ENCODE measurements around the gene FEM1B.

FEM1B gene

DNA sequence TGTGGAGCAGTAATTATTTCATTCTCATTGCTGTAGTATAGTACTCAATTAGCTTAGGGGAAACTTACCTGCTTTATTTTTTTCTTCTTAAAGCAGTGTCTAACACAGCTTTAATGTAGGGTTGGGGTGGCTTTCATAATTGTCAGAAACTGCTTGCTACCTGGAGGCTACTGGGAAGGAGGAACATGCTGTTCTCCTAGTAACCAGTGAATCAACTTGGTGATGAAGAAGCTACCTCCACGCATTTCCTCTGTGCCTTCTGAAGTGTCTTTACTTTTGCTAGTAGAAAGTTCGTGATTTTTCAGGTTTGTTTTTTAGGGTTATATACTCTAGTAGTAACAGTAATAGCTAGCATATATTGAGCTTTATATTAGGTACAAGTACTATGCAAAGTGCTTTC is 11.5 kb downstream of the FEM1B start:
- no peak for DNase-seq

GRCh38 chr15:68289621-68290352 is 12.2 kb downstream of the FEM1B start:
- DNase-seq, result no peak

DNA sequence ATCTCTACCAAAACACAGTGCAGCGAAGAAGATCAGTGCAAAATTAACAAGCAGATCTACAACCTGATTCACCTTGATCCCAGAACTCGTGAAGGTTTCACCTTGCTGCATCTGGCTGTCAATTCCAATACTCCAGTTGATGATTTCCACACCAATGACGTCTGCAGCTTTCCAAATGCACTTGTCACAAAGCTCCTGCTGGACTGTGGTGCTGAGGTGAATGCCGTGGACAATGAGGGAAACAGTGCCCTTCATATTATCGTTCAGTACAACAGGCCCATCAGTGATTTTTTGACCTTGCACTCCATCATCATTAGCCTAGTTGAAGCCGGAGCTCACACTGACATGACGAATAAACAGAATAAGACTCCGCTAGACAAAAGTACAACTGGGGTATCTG is 13.2 kb downstream of the FEM1B start:
- no peak for DNase-seq

- DNase-seq, result no peak
These were observed 14.7 kb downstream of the FEM1B start for GRCh38 chr15:68292157-68292781.

DNA sequence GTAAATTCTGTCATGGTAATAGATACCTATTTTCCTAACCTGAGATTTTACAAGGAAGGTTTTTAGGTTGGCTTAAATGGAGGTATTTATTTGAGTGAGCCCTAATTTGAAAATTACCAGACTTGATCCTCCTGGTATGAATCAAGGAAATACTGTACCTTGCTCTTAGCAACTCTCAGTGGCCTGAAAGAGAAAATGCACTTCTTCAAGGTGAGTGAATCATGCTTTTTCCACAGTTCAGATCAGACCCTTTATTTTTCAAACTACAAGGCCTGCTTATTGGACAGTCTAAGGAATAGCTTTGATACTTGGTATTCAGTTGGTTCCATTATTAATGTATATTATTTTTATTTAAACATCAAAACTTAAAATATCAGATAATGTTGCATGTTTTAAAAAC is 15.4 kb downstream of the FEM1B start:
- no peak for DNase-seq

DNA sequence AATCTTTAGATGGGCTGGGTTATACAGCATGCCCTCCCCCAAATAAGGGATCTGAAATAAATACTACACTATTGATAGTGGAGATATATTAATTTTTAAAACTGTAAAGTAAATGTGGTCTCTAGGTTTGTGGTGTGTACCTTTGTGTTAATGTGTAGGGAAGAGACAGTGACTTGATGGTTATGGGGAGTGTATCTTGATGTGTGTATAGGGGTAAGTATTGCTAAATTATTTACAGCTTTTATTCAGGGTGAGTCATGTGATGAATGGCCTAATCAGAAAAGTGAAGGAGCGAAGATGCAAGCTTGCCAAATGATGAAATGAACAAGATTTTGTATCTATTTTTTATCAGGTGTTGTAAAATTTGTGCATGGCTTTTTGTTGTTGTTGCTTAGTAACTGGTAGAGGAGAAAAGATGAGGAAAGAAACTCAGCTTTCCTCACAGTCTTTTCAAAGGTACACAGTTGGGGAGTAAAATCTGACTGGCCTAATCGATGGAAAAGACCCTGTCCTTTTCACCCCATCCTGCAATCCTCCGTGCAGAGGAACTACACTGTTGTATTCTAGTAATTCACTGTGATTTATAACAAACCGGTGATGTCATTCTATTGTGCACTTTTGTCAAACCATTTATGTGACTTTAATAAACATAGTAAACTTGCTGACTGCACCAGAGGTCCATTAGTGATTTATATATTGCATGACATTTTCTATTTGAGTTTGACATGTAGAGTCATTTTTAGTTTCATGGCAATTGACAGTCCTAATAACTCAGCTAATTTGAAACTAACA is 17.7 kb downstream of the FEM1B start:
- DNase-seq, result no peak

DNA sequence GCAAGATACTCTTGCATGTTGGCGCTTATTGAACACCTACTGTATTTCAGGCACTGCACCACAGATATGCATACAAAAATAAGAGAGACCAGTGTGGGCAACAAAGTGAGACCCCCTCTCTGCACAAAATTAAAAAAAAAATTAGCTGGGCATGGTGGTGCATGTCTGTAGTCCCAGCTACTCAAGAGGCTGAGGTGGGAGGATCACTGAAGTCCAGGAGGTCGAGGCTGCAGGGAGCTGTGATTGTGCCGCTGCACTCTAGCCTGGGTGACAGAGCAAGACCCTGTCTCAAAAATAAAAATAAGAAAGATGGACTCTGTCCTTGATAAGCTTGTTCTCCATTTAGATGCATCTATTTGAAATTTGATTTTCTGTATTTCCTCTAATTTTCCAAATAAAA is 20.8 kb downstream of the FEM1B start:
- DNase-seq, result no peak

DNA sequence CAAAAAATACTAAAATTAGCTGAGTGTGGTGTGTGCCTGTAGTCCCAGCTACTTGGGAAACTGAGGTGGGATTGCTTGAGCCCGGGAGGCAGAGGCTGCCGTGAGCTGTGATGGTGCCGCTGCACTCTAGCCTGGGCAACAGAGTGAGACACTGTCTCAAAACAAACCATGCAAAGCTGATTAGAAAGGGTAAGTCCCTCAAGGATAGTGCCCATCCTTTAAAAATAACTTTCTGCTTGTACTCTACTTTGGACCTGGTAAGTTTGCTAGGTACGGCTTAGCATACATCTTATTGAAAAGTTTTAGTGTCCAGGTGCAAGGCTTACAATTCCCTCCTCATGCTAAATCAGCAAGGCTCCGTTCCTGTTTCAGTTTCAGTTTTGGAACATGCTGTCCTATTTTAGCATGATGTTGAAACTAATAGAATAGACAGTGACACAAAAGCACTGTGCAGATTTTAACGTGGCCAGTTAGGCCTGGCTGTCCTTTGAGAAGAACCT is 21.4 kb downstream of the FEM1B start:
- no peak for DNase-seq

DNA sequence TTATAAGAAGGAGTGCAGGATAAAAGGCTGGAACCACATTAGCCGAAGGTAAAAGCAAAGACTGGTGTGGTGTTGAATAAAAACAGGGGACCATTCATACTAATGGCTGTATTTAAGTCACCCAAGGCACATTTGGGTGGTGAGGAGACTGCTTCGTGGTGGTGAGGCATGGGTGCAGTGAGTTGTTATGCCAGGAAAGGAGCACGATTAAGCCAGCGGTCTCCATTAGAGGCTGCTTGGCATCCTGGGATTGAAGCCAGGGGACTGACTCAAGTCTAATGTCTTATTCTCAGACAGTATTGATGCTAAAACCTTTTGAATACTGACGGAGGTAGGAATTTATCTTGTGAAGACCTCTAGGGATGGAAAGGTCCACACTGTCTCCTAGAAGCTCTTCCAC is 21.9 kb downstream of the FEM1B start:
- no peak for DNase-seq

GRCh38 chr15:68300115-68300940 is 22.8 kb downstream of the FEM1B start:
- no peak for DNase-seq

GRCh38 chr15:68301301-68301700 is 23.8 kb downstream of the FEM1B start:
- no peak for DNase-seq

DNA sequence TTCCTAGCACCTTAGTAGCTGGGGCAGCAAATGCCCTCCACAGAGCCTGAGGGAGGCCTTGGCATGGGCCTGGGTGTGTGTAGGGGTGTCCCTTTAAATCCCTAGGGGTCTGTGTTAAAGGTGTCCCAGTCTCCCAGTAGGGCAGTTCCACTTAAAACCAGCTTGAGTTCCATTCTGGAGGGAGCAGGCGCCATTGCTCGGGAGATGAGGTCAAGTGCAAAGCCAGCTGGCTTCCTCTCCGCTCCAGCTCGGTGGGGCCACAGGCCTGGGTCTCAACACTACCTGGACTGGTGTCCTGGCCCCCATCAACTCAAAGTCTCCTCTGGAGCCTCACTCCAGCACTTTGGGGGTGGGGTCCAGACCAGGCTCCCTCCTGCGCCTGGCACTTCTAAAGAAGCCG is 25.2 kb downstream of the FEM1B start:
- DNase-seq, result no peak

DNA sequence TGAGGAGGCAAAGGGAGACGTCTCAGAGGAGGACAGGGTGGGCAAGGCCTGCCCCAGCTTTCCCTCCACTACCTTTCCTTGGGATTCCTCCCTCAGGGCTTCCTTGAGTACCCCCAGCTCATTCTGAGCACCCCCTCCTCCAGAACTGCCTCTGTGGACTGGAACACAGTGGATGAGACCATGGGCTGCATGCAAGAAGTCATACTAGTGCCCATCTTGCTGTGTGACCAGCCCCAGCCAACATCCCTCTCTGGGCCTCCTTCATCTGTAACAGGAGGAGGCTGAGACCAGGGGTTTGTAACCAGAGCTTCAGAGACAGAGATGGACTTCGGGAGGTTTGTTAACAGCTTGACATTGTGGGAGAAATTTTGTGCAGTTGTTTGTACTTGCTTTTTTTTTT is 25.6 kb downstream of the FEM1B start:
- DNase-seq, result no peak

DNA sequence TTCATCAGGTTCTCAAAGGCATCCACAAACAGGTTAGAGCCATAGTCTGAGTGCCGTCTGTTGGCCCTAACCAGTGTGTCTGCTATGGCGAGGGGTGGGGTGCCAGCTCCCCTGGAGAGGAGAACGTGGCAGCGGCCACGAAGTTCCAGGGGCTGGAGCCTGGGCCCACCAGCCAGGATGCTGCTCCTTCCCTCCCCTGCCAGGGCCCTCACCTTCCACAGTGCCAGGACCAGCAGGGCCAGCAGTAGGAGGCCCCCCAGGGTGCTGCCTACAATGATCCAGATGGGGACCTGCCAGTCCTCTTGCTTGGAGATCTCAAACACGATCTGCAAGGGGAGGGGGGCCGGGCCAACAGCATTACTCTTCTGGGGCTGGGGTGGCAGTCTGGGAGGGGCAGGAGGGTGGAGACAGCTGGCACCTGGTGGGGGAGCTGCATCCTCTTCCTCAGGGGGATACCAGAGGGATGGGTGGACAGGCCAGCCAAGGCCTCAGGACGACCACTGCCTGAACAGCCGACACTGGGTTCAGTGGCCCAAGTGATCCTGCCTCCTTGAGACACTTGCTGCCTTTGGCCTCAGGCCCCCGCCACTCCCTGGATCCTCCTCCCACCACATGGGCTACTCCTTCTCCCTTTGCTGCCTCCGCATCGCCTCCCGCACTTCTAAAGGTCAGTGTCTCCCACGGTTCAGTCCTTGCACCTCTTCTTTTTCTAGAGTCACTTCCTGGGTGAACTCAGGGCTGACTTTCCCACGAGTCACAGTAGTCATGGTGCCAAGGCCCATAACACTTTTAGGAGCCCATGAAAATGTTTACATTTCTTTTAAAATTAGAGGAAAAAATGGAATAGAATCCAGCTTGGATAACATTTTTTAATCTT is 26.3 kb downstream of the FEM1B start:
- DNase-seq, result no peak

- DNase-seq, result no peak
These were observed 27.2 kb downstream of the FEM1B start for GRCh38 chr15:68304589-68305337.

GRCh38 chr15:68305420-68305871 is 27.9 kb downstream of the FEM1B start:
- DNase-seq, result no peak

DNA sequence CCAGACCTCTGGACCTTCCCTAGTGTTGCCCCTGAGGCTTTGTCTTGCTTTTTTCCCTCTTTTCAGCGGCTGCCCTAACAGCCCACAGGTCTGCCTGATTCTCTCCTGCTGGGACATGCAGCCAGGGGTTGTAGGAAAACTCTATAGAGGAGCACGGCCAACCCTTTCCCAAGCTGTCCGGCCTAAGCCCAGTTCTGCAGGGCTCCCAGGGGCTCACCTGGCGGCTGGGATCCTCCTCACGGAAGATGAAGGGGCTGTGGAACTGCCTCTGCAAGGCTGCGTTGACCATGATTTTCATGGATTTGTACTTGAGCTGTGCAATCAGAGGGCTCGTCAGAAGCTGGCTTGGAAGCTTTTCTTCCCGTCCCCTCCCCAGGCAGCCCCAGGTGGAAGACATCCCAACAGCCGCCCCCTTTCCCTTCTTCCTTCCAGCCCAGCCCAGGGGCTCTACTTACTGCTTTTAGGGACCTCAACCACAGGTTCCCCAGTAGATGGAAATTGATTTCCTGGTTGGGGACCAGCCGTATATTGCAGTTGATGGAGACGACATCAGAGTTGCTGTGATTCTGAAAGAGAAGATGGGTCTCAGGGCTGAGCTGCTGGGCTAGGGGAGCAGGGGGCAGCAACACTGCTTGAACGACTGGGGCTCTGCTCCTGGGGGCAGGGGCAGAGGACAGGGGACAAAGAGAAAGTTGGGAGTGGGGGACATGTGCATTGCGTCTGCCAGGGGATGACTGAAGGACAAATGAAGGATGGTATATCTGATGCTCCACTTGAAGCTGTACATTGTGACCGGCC is 29.8 kb downstream of the FEM1B start:
- no peak for DNase-seq

DNA sequence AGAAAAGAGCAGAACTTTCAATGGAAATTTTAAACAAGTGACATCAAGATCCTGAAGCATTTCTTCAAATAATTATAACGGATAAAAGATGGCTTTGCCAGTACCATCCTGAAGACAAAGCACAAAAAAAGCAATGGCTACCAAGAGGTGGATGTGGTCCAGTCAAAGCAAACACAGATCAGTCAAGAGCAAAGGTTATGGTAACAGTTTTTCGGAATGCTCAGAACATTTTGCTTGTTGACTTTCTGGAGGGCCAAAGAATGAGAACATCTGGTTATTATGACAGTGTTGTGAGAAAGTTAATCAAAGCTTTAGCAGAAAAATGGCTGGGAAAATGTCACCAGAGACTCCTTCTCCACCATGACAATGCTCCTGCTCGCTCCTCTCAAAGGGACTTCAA is 31.5 kb downstream of the FEM1B start:
- DNase-seq, result no peak

DNA sequence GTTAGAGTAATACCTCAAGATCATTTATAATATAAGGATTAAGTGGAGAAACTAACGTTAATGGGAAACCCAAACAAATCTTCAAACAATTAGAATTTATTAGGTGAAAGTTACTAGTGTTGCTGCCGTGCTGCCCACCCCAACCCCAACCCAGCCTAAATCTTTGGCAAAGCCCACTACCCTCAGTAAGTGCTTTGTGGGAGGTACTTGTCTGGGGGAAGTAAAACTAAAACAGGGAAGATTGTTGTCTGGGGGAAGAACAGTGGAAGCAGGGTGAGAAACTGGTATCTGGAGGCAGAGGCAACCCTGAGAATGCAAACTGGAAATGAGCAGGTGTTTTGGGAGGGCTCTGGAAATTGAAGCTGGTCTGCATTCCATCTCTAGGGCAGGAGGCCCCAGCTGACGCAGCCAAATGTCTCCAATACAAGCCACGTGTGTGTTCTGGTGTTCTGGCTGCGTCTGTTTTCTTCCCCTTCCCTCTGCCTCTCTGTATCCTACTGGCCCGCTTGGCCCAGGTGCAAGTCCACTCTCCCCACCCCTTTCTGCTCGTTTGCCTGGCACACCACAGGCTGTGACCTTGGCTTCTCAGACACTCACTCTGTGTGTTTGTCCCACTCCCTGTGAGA is 32.7 kb downstream of the FEM1B start:
- DNase-seq, result no peak
